Mesothelial cell of epicardium (in vitro differentiated cells): Measurements from ENCODE around the gene DGKD. TPM values are rescaled to one million over a fixed set of nuclear protein-coding genes. Genes with fewer than 3 reads are reported as not detected.

Experiments used
- DNase-seq, 2 experiments: peaks; one replicate each; pipeline ENCODE4 v3.0.0; 2021; ENCODE audit warnings: low spot score in 2 of 2; ENCODE audit not compliant: unreplicated experiment in 2 of 2
- H3K27ac Mint-ChIP-seq: 2 replicates; pipeline ENCODE4 v1.8.0; 2021; ENCODE audit warnings: mixed read lengths
- H3K27me3 Mint-ChIP-seq: 2 replicates; pipeline ENCODE4 v1.8.0; 2021; ENCODE audit warnings: low read depth, mixed read lengths
- H3K36me3 Mint-ChIP-seq: 2 replicates; pipeline ENCODE4 v1.8.0; 2021; ENCODE audit warnings: mixed read lengths
- H3K4me1 Mint-ChIP-seq: 2 replicates; pipeline ENCODE4 v1.8.0; 2021; ENCODE audit warnings: mixed read lengths
- H3K4me3 Mint-ChIP-seq: 2 replicates; pipeline ENCODE4 v1.8.0; 2021; ENCODE audit warnings: mild to moderate bottlenecking, moderate library complexity, mixed read lengths
- H3K9me3 Mint-ChIP-seq: 2 replicates; pipeline ENCODE4 v1.8.0; 2021; ENCODE audit warnings: mixed read lengths
- CTCF ChIP-seq: fragments of 200-600 bp; sonication (generic); IDR thresholded peaks from one replicate; pipeline ENCODE4 v1.5.0; 2021; ENCODE audit warnings: antibody characterized with exemption; ENCODE audit not compliant: unreplicated experiment
- total RNA-seq: library from RNA; stranded (reverse); gene quantifications from 3 replicates; pipeline ENCODE4 v1.2.1, GENCODE V29; 2021

The DGKD gene
- total RNA-seq, 1 donor from 2014 or later, result 64.5 TPM

DNA sequence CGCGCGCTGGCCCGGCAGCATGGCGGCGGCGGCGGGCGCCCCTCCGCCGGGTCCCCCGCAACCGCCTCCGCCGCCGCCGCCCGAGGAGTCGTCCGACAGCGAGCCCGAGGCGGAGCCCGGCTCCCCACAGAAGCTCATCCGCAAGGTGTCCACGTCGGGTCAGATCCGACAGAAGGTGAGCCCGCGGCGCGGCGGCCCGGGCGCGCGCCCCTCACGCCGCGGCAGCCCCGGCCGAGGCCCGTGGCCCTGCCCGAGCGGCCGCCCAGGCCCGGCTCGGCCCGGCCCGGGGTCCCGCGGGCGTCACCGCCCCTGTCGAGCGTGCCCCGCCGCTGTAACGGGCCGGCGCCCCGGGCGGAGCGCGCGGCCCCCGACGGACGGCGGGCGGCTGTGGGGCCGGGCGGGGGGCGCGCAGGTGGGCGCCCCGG lies 218 bp downstream of the DGKD start:
- Mint-ChIP-seq H3K9me3 (no peaks in the 10 kb centered on the region), H3K36me3 (no peaks in the 10 kb centered on the region), H3K27me3 (peaks cover 14% of the 10 kb centered on the region), H3K27ac (no peak overlapping the region), H3K4me1 (peaks cover 43% of the 10 kb centered on the region), H3K4me3 (peak overlapping the region; percentile 50)
- DNase-seq, result no peak
- no peak for TF ChIP-seq CTCF

DNA sequence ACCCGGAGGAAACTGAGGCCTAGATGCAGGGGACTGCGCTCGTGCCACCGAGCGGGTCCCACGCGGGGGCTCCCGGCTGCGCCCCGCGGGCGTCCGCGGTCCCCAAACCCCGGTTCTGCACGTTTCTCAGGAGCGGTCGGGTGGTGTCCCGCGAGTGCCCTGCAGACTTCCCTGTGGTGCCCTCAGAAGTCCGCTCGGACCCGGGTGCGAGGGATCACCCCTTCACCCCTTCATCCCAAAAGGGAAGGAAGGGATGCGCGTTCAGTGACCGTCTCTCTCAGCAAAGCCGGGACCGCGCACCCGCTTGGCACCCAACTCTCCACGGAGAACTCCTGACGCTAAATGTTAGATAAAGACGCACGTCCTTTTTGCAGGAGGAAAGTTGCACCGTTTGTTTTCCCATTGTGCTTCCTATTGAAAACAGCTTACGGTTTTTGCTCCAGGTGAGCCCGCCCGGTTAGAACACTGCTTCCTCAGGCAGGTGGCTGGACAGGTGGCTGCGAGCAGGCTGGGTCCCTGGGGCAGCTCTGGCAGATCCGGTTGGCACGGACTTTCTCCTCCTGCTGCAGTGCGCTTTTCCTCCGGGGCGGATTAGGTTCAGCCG lies 779 bp downstream of the DGKD start:
- H3K36me3 Mint-ChIP-seq, result no peaks in the 10 kb centered on the region
- H3K4me3 Mint-ChIP-seq, result peak overlapping the region; percentile 79
- peaks cover 12% of the 10 kb centered on the region for H3K27me3 Mint-ChIP-seq
- H3K9me3 Mint-ChIP-seq, result no peaks in the 10 kb centered on the region
- H3K4me1 Mint-ChIP-seq, result peaks cover 43% of the 10 kb centered on the region
- no peak for DNase-seq
- H3K27ac Mint-ChIP-seq, result peak overlapping the region; percentile 32
- TF ChIP-seq CTCF, result no peak

DNA sequence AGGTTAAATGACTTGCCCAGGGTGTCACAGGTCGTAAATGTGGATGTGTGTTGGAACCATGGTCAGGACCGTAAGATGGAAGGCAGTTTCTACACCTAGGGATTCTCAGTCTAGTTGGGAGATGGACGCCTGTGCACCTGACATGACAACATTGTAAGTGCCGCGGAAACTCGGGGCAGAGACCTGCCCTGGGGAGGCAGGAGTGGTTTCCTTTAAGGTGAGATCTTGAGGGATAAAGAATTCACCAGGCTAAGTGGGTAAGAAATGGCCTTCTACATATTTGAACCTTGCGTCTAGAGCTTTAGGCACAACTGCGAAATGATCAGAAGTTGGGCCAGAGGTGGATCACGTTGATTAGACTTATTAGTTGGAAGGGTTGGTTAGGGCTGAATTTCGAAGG lies 1.6 kb downstream of the DGKD start:
- Mint-ChIP-seq H3K4me1 (peaks cover 42% of the 10 kb centered on the region), H3K36me3 (no peaks in the 10 kb centered on the region), H3K27me3 (peaks cover 5% of the 10 kb centered on the region), H3K4me3 (peak overlapping the region; percentile 79), H3K9me3 (no peaks in the 10 kb centered on the region), H3K27ac (no peak overlapping the region)
- no peak for TF ChIP-seq CTCF
- DNase-seq, result no peak

DNA sequence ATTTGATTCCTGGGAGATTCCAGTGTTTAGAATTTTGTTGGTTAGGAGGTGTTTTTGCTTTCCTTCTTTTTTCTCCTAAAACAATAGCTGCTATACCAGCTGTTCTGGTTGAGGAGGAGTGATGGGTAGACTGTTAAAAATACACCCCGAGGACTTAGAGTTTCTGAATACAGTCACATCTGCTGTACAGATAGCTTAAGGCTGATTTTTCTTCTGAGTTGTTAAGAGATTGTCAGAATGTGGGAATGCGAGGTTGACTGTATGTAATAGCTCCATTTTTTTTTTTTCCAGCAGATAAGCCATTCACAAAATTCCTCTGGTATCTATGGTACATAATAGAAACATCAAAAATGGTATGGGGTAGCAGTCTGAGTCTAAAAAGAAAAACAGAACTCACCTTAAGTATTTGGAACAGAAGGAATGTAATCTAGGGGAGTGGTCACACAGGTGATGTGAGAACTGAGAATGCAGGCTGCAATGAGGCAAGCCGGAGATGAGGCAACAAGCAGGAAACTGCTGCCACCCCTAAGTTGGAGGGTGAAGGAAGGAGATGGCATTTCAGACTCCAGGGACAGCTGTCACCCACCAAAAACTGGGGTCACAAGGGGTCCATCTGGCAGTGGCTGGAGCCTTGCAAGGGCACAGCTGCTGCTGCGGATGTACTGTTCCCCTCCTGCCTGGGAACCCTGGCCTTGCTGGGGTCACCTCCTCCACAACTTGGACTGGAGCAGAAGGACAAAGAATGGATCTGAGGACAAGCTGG lies 2.4 kb downstream of the DGKD start:
- Mint-ChIP-seq H3K36me3 (peaks cover 2% of the 10 kb centered on the region), H3K4me3 (peak overlapping the region; percentile 79), H3K27me3 (peaks cover 5% of the 10 kb centered on the region), H3K27ac (no peak overlapping the region), H3K4me1 (peaks cover 44% of the 10 kb centered on the region), H3K9me3 (no peaks in the 10 kb centered on the region)
- DNase-seq, result no peak
- TF ChIP-seq CTCF, result no peak

DNA sequence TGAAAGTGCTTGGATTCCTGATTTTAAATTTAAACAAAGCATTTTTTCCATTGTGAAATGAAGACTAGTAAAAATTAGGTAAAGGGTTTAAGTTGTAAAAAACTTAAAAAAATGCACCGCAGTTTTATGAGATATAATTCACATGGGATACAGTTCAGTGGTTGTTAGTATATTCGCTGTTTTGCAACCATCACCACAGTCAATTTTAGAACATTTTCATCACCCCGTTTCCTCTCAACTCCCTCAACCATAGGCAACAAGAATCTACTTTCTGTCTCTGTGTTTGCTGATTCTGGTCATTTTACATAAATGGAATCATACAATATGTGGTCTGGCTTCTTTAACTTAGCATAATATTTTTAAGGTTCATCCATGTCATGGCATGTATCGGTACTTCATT lies 4.0 kb downstream of the DGKD start:
- H3K9me3 Mint-ChIP-seq, result no peaks in the 10 kb centered on the region
- H3K4me3 Mint-ChIP-seq, result no peak overlapping the region
- peaks cover 3% of the 10 kb centered on the region for H3K27me3 Mint-ChIP-seq
- H3K27ac Mint-ChIP-seq, result no peak overlapping the region
- TF ChIP-seq CTCF, result no peak
- H3K4me1 Mint-ChIP-seq, result peaks cover 44% of the 10 kb centered on the region
- peaks cover 3% of the 10 kb centered on the region for H3K36me3 Mint-ChIP-seq
- DNase-seq, result no peak
